ENCODE results near the gene CDK6. TPM values are rescaled to one million over a fixed set of nuclear protein-coding genes. Genes with fewer than 3 reads are reported as not detected.

CDK6 gene
- total RNA-seq, 4 donors from 2014 or later, result 19.7 to 51.1 (median 33.8) TPM

- TF ChIP-seq CTCF (IDR thresholded peaks at IDR 0.05) (no peak), POLR2A (IDR thresholded peaks at IDR 0.05) (no peak), POLR2AphosphoS5 (IDR thresholded peaks at IDR 0.05) (no peak), EP300 (IDR thresholded peaks at IDR 0.05) (no peak)
- Histone ChIP-seq H3K9me3 (no peaks in the 10 kb centered on the region), H3K36me3 (no peaks in the 10 kb centered on the region), H3K4me3 (no peak overlapping the region), H3K27me3 (no peaks in the 10 kb centered on the region), H3K4me1 (no peaks in the 10 kb centered on the region), H3K27ac (no peak overlapping the region)
- no peak for ATAC-seq
- 93% methylated on average over 2 of the region's 2 CpGs for WGBS, 2 donors (ENCODE audit: low coverage in 1 of 2)
Observed at GRCh38 chr7:92856436-92856835, 20.1 kb upstream of the CDK6 start.

- no peak for ATAC-seq
- H3K27ac ChIP-seq, result no peak overlapping the region
- TF ChIP-seq POLR2A (IDR thresholded peaks at IDR 0.05), result no peak
- TF ChIP-seq CTCF (IDR thresholded peaks at IDR 0.05), result no peak
- TF ChIP-seq EP300 (IDR thresholded peaks at IDR 0.05), result no peak
- TF ChIP-seq POLR2AphosphoS5 (IDR thresholded peaks at IDR 0.05), result no peak
- H3K4me3 ChIP-seq, result no peak overlapping the region
- H3K9me3 ChIP-seq, result no peaks in the 10 kb centered on the region
- 36 to 40% methylated on average over 5 of the region's 5 CpGs for WGBS, 2 donors (ENCODE audit: low coverage in 1 of 2)
- H3K4me1 ChIP-seq, result no peaks in the 10 kb centered on the region
- H3K27me3 ChIP-seq, result no peaks in the 10 kb centered on the region
- H3K36me3 ChIP-seq, result no peaks in the 10 kb centered on the region
Observed at GRCh38 chr7:92854501-92855238, 18.3 kb upstream of the CDK6 start.

- Histone ChIP-seq H3K4me3 (no peak overlapping the region), H3K36me3 (no peaks in the 10 kb centered on the region), H3K4me1 (no peaks in the 10 kb centered on the region), H3K27ac (no peak overlapping the region), H3K9me3 (no peaks in the 10 kb centered on the region), H3K27me3 (no peaks in the 10 kb centered on the region)
- ATAC-seq, result no peak
- WGBS, 2 donors (ENCODE audit: low coverage in 1 of 2), result 59 to 83% methylated on average over 2 to 3 of the region's 3 CpGs
- TF ChIP-seq EP300 (IDR thresholded peaks at IDR 0.05), result no peak
- TF ChIP-seq CTCF (IDR thresholded peaks at IDR 0.05), result no peak
- TF ChIP-seq POLR2AphosphoS5 (IDR thresholded peaks at IDR 0.05), result no peak
- TF ChIP-seq POLR2A (IDR thresholded peaks at IDR 0.05), result no peak
Observed at GRCh38 chr7:92851732-92852131, 15.4 kb upstream of the CDK6 start.

GRCh38 chr7:92850516-92850915 lies 14.1 kb upstream of the CDK6 start:
- Histone ChIP-seq H3K27ac (no peak overlapping the region), H3K27me3 (no peaks in the 10 kb centered on the region), H3K4me3 (no peak overlapping the region), H3K36me3 (no peaks in the 10 kb centered on the region), H3K9me3 (no peaks in the 10 kb centered on the region), H3K4me1 (no peaks in the 10 kb centered on the region)
- no peak for ATAC-seq
- no peak for TF ChIP-seq POLR2AphosphoS5 (IDR thresholded peaks at IDR 0.05)
- 60 to 91% methylated on average over 1 of the region's 1 CpG for WGBS, 2 donors (ENCODE audit: low coverage in 1 of 2)

- no peak overlapping the region for H3K27ac ChIP-seq
- no peak for ATAC-seq
- no peaks in the 10 kb centered on the region for H3K4me1 ChIP-seq
- no peaks in the 10 kb centered on the region for H3K36me3 ChIP-seq
- H3K27me3 ChIP-seq, result no peaks in the 10 kb centered on the region
- no peak overlapping the region for H3K4me3 ChIP-seq
- H3K9me3 ChIP-seq, result no peaks in the 10 kb centered on the region
- 72 to 80% methylated on average over 4 of the region's 4 CpGs for WGBS, 2 donors (ENCODE audit: low coverage in 1 of 2)
- no peak for TF ChIP-seq POLR2AphosphoS5 (IDR thresholded peaks at IDR 0.05)
- TF ChIP-seq POLR2A (IDR thresholded peaks at IDR 0.05), result no peak
- TF ChIP-seq EP300 (IDR thresholded peaks at IDR 0.05), result no peak
- TF ChIP-seq CTCF (IDR thresholded peaks at IDR 0.05), result no peak
Observed at GRCh38 chr7:92849322-92849721, 12.9 kb upstream of the CDK6 start.

Data from gastroesophageal sphincter (tissue), 4 donors.